ENCODE results near the gene PEAK3.

The PEAK3 gene

GRCh38 chr19:2255982-2256685 is 25.8 kb downstream of the PEAK3 start, which contains the start of gene JSRP1:
JSRP1 (minus strand) TSS chr19:2256417; CDS start chr19:2255314, 1,103 bp downstream.
- TF ChIP-seq GATA3 (IDR thresholded peaks at IDR 0.05; ENCODE audit: low read depth, low read length) (no peak), GATA2 (IDR thresholded peaks at IDR 0.05; ENCODE audit: low read depth, low read length) (no peak)

DNA sequence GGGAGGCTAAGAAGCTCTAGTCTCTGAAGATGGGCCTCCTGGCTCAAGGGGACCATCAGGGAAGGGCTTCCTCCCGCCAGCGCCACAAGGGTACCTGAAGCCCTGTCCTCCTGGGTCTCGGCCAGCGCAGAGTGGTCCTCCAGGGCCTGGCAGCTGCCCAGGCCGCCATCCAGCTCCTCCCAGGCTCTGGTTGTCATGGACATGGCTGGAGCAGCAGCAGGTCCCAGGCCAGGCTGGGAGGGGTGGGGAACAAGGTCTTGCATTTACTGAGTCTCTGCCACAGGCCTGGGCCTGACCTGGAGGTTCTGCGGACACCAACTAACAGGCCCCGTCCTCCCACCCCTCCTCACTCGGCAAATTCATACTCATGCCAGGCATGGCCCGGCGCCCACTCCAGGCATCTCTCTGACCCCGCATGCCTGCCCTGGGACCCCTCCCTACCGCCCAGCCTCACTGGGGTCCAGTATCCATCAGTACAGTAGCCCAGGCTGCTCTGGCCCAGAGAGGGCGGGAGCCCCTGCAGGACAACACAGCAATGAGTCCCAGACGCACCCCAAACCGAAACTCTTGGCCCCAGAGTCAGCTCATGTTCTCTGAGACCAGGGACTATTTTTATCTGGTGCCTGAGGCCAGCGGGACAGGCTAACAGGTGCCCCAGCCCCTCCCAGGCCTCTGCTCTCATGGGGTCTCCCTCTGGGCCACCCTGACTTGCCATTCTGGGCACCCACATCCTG is 26.7 kb downstream of the PEAK3 start:
- no peak for TF ChIP-seq GATA2 (IDR thresholded peaks at IDR 0.05; ENCODE audit: low read depth, low read length)
- TF ChIP-seq GATA3 (IDR thresholded peaks at IDR 0.05; ENCODE audit: low read depth, low read length), result no peak

DNA sequence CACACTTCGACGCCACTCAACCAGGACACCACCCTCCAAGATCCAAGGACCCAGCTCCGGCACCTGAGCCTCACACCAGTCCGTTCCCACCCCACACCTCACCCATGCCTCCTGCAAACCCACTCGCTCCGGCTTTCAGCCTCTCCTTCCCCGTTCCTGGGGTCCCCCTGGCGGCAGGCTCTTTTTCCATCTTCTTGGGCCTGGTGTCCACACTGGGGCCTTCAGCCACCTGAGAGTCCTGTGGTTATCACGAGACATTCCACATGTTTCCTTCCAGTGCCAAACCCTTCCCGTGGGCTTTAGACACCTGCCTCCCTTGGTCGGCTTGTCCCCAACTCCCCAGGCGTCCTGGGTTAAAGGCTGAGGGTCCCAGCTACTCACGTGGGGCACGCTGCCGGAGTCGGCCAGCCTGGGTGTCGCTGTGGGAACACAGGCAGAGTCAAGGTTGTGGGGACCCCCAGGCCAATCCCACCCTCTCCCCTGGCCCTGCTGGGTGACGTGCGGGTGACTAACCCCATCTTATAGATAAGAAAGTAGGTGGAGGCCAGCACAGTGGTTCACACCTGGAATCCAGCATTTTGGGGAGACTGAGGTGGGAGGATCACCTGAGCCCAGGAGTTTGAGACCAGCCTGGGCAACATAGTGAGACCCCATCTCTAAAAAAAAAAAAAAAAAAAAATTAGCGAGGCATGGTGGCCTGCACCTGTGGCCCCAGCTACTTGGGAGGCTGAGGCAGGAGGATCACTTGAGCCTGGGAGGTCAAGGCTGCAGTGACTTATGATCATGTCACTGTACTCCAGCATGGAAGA is 27.7 kb downstream of the PEAK3 start:
- TF ChIP-seq GATA2 (IDR thresholded peaks at IDR 0.05; ENCODE audit: low read depth, low read length), result no peak
- no peak for TF ChIP-seq GATA3 (IDR thresholded peaks at IDR 0.05; ENCODE audit: low read depth, low read length)

GRCh38 chr19:2253106-2254063 is 28.6 kb downstream of the PEAK3 start:
- no peak for TF ChIP-seq GATA2 (IDR thresholded peaks at IDR 0.05; ENCODE audit: low read depth, low read length)
- TF ChIP-seq GATA3 (IDR thresholded peaks at IDR 0.05; ENCODE audit: low read depth, low read length), result no peak

DNA sequence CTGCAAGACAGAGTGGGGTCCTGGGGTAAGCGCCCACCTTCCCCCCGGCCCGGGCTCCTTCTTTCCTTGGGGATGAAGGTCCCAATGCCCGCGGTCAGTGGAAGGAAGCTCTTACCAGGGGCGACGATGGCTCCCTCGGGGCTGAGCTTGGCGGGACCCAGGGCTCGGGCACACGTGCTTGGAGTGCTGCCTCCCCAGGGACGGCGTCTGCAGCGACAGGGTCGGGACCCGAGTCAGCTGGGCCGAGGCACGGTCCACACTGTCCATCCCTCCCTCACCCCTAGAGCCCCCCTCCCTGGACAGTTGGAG is 29.2 kb downstream of the PEAK3 start:
- TF ChIP-seq GATA2 (IDR thresholded peaks at IDR 0.05; ENCODE audit: low read depth, low read length) (no peak), GATA3 (IDR thresholded peaks at IDR 0.05; ENCODE audit: low read depth, low read length) (no peak)

DNA sequence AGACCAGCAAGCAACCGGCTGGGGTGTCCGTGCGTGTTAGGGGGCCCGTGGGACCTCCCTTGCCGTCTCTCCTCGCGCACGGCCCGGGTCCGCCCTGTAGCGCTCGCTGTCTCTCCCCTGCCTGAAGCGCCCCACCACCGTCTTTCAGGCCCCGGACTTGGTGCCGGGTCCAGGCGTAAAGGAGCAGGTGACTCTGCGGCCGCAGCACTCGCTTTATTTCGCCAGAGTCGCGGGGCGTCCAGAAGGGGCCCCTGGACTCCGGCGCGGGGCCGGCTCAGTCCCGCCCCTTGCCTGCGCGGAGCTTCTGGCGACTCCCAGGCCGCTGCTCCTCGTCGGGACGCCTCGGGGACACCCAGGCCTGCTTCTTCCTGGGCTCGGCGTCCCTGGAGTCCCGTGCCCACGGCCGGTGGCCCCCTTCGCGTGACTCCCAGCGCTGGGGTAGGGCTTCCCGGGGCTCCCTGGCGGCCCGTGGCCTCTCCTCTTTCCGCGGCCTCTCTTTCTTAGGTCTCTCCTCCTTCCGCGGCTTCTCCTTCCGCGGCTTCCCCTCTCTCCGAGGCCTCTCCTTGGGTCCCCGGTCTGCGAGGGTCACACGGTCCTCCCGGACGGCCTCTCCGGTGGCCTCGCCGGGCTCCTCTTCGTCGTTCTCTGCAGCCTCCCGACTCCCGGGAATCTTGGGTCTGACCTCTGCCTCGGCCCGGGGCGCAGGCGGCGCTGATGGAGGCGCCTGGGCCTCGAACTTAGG is 29.7 kb downstream of the PEAK3 start:
- TF ChIP-seq GATA2 (IDR thresholded peaks at IDR 0.05; ENCODE audit: low read depth, low read length), result no peak
- no peak for TF ChIP-seq GATA3 (IDR thresholded peaks at IDR 0.05; ENCODE audit: low read depth, low read length)

DNA sequence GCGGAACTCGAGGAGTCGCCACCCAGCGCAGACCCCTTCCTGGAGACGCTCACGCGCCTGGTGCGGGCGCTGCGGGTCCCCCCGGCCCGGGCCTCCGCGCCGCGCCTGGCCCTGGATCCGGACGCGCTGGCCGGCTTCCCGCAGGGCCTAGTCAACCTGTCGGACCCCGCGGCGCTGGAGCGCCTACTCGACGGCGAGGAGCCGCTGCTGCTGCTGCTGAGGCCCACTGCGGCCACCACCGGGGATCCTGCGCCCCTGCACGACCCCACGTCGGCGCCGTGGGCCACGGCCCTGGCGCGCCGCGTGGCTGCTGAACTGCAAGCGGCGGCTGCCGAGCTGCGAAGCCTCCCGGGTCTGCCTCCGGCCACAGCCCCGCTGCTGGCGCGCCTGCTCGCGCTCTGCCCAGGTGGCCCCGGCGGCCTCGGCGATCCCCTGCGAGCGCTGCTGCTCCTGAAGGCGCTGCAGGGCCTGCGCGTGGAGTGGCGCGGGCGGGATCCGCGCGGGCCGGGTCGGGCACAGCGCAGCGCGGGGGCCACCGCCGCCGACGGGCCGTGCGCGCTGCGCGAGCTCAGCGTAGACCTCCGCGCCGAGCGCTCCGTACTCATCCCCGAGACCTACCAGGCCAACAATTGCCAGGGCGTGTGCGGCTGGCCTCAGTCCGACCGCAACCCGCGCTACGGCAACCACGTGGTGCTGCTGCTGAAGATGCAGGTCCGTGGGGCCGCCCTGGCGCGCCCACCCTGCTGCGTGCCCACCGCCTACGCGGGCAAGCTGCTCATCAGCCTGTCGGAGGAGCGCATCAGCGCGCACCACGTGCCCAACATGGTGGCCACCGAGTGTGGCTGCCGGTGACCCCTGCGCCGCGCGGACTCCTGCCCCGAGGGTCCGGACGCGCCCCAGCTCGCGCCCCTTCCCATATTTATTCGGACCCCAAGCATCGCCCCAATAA is 30.6 kb downstream of the PEAK3 start:
- TF ChIP-seq GATA2 (IDR thresholded peaks at IDR 0.05; ENCODE audit: low read depth, low read length) (no peak), GATA3 (IDR thresholded peaks at IDR 0.05; ENCODE audit: low read depth, low read length) (no peak)

- TF ChIP-seq GATA3 (IDR thresholded peaks at IDR 0.05; ENCODE audit: low read depth, low read length) (no peak), GATA2 (IDR thresholded peaks at IDR 0.05; ENCODE audit: low read depth, low read length) (no peak)
These were observed 31.2 kb downstream of the PEAK3 start for GRCh38 chr19:2250766-2251105.

DNA sequence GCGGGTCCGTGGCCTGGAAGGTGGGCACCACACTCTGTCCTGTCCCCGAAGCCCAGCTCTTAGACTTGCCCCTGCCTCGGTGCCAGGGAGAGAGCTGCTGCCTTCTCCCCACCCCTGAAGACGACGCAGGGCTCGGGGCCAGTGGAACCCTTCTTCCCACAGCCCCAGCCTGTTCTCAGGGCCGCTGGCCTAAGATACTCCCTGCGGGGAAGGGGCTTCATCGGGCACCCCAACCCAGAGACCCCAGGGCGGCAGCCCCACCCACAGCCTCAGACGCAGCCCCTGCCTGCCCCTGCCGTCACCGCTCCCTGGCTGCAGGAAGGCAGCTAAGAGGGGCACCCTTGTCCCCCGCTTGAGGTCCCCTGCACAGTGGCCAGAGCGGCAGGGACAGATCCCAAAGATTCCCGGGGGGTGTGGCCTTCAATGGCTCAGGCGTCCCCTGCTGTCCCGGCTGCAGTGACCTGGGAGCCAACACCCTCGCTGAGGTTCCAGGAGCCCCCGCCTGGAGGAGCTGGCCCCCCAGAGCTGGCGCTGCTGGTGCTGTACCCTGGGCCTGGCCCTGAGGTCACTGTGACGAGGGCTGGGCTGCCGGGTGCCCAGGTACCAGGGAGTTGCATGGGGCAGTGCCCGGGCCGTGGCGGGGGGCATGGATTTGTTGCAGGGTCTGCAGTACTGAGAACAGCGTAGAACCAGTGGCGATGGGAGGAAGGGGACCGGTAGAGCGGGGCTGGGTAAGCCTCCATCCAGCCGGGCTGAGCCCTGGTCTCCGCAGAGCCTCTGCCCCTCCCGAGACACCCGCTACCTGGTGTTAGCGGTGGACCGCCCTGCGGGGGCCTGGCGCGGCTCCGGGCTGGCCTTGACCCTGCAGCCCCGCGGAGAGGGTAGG is 31.9 kb downstream of the PEAK3 start:
- TF ChIP-seq GATA2 (IDR thresholded peaks at IDR 0.05; ENCODE audit: low read depth, low read length) (no peak), GATA3 (IDR thresholded peaks at IDR 0.05; ENCODE audit: low read depth, low read length) (no peak)

DNA sequence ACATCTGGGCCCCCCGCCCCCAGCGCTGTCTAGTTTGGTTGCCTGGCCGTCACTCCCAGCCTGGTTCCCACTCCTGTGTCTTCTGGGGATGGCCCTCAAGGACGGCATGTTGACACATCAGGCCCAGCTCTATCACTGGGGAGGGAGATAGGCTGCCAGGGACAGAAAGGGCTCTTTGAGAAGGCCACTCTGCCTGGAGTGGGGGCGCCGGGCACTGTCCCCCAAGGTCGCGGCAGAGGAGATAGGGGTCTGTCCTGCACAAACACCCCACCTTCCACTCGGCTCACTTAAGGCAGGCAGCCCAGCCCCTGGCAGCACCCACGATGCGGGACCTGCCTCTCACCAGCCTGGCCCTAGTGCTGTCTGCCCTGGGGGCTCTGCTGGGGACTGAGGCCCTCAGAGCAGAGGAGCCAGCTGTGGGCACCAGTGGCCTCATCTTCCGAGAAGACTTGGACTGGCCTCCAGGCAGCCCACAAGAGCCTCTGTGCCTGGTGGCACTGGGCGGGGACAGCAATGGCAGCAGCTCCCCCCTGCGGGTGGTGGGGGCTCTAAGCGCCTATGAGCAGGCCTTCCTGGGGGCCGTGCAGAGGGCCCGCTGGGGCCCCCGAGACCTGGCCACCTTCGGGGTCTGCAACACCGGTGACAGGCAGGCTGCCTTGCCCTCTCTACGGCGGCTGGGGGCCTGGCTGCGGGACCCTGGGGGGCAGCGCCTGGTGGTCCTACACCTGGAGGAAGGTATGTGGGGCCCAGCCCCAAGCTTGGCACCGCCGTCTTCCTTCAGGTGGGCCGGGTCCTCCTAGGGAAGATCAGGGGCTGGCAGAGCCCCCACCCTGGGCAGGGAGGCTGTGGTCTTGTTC is 32.7 kb downstream of the PEAK3 start, which contains the start of gene AMH:
AMH (plus strand) TSS at position 314 of the 857 bp plus-strand sequence; CDS start at position 324, 10 bp downstream.
- TF ChIP-seq GATA3 (IDR thresholded peaks at IDR 0.05; ENCODE audit: low read depth, low read length) (no peak), GATA2 (IDR thresholded peaks at IDR 0.05; ENCODE audit: low read depth, low read length) (no peak)
